Stimulated activated CD4-positive, alpha-beta T cell treated with anti-CD3 and anti-CD28 coated beads, TNF-alpha, amount 100 ng/mL, for 48 hours (primary cell): Measurements from ENCODE around the gene PRR14L.
"Not testable (repeated sequence)": the region's sequence is repeated elsewhere in the genome, so short reads cannot be mapped to it uniquely, and the experiment has no call there.

Experiments used
- DNase-seq, 3 donors: peaks; one replicate each; pipeline ENCODE4 v3.0.0-alpha.2; 2020; ENCODE audit warnings: low read depth in 3 of 3

The PRR14L gene

DNA sequence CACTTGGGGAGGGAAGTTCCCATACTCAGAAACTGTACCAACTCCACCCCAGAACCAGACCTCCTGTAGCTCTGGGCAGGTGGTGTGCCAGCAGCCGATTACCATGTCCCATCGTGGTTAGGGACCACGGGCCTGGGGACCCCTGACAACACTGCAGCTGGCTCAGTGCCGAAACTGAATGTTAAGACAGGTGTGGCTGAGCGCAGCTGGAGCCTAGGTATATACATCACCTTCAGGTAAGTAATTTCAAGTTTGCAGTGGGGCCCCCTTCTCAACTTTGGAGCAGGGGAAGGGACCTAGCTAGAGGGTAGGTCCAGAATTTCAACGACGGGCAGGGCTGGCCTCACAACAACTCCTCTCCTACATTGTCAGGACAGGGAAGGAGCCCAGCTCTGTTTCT, 67.2 kb downstream of the PRR14L start:
- DNase-seq: no peak

DNA sequence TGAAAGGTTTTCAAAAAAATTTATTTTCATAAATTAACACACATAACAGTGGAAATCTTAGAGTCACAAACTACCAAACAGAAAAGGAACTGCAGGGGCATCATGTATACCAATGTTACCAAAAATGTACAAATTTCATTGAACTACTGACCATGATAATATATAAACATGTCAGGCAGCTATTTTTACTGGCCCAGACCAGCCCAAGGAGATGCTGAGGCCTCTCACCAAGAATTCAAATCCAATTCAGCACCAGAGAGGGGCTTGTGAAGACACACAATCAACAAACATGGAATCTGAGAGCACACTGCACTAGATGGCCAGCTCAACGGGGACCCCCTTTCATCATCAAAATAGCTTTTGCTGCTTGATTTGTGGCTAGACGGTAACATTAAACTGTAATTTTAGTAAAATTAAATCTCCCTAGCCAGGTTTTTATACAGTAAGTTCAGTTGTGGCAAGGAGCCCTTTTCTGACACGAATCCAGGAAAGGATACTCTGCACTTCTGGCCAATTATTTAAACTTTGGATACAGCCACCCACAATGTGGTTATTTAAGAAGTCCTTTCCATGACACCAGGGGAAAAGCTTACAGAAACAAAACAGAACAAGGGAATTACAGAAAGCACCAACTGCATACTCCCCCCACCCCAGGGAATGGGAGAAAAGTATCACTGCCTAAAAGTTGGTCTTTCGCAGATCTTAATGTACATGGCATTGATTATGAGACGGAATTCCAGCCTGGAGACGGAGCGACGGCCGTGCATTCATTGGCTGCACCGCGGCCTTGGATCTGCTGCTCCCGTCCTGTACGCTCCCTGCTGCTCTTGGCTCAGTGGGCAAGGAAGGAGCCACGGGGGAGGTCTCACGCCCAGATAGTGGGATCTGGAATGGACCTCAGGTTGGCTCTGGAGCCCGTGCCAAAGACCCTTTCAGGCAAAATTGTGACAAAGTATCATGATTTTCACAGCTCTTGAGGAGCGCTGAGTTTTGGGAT, 68.3 kb downstream of the PRR14L start:
- no peak for DNase-seq

DNA sequence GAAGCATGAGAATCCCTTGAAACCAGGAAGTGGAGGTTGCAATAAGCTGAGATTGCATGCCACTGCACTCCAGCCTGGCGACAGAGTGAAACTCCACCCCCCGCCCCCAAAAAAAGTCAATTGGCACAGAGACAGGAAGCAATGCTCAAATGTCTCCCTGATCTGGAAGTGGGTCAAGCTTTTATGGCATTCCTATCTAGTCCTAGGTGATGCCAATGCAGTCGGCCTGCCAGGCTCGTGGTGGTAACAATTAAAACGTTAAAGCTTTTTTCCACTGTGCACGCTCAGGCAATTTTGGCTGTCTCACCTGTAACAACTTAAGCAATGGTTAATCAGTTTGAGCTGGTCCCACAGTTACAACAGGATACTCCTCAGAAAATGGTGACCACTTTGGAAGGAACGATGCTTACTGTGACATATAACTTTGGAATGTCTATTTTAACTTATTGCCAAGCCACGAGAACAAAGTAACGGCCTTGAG, 69.0 kb downstream of the PRR14L start:
- DNase-seq: no peak

DNA sequence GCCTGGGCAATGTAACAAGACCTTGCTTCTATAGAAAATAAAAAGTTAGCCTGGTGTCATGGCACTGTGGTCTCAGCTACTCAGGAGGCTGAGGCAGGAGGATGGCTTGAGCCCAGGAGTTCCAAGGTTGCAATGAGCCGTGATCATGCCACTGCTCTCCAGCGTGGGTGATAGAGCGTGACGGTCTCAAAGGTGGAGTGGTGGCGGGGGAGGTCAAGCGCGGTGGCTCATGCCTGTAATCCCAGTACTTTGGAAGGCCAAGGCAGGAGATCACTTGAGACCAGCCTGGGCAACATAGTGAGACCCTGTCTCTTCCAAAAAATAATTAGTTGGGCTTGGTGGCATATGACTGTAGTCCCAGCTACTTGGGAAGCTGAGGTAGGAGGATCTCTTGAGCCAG, 71.2 kb downstream of the PRR14L start:
- no peak for DNase-seq

- DNase-seq: peak; percentile 88 to 93 (median 91)
These were observed 73.2 kb downstream of the PRR14L start for GRCh38 chr22:31676700-31677099.

DNA sequence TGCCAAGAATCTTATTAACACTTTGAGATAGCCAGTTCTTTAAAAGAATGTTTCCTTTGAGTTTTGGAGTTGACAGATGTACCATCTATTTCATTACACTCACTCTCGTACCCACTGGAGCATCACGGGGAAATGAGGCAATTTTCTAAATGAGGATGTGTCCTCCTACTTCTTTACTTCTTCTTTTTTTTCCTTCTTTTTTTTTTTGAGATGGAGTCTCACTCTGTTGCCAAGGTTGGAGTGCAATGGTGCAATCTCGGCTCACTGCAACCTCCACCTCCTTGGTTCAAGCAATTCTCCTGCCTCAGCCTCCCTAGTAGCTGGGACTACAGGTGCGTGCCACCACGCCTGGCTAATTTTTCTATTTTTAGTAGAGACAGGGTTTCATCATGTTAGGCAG, 75.7 kb downstream of the PRR14L start:
- DNase-seq: not testable (repeated sequence)

GRCh38 chr22:31668849-31669248, 81.1 kb downstream of the PRR14L start:
- DNase-seq: not testable (repeated sequence)

GRCh38 chr22:31662668-31663037, 87.3 kb downstream of the PRR14L start:
- no peak for DNase-seq

DNA sequence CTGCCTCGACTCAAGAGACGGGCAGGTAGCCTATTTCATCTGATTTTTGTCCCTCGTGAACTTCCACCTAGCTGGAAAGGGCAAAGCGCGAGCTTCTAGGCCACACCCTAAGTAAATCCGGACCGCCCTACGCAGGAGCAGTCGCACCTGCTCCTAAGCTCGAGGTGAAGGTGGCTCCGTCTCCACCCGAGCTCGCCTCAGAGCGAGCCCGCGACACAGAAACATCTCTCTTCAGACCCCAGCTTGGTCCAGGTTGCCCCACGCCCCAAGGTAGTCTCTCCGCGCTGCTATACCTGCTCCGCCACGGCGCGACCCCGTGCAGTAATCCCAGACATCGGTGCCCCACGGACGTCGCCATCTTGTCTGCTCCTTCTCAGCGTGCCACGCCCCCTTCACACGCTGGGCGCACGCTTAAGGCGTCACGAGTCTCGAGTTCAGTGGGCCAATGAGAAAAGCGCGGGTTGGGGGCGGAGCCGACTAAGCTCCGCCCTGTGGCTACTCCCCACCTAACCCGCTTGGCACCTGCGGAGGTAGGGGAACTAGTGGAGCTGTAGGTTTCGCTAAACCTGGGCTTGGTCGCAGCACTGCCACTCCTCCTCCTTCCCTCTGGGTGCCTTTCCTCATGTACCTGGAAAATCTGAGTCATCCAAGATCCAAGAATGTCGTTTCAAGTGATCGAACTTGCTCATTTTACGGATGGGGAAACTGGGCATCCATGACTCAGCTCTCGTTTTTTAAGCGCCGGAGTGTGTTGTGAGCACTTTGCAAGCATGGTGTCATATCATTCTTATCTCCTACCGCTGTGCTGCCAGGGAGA, 87.9 kb downstream of the PRR14L start, which contains the start of gene PISD:
Gene PISD, minus strand, starts transcription at position 365 of the 817 bp plus-strand sequence. Its CDS starts 7 bp downstream, at position 358.
- peak; percentile 93 to 94 (median 94) for DNase-seq

DNA sequence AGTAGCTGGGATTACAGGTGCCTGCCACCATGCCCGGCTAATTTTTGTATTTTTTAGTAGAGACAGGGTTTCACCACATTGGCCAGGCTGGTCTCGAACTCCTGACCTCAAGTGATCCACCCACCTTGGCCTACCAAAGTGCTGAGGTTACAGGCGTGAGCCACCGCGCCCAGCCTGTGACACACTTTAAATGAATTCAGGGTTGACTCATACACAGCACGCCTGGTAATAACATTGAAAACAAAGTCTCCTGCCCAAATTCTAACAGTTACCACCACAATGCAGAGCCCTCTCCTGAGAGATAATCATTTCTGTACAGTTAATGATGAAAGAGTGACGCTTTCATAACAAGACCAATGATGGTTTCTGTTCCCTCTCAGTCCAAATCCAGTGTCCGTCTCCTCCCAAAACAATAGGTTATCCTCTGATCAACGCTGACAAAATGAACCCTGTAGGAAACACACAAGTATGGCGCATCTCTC, 89.0 kb downstream of the PRR14L start:
- peak; percentile 27 to 44 (median 39) for DNase-seq

DNA sequence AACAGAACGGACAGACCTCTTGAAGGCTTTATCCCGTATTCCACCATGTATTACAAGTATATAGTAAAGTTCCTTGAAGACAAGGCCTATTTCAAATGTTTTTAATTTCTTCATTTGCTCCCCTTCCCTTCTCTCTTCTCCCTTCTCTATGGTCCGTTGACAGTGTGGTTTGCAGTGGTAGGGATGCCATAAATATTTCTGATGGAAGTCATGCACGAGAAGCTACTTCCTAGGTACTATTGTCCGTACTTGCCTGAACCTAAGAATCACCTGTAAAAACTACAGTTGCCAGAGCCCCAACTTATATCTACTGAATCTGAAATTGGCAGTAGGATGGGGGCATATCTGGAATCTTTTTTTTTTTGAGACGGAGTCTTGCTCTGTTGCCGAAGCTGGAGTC, 90.7 kb downstream of the PRR14L start:
- no peak for DNase-seq

GRCh38 chr22:31654408-31654807, 95.5 kb downstream of the PRR14L start:
- DNase-seq: no peak

GRCh38 chr22:31653944-31654343, 96.0 kb downstream of the PRR14L start:
- DNase-seq: no peak

GRCh38 chr22:31652911-31653684, 96.8 kb downstream of the PRR14L start:
- DNase-seq: no peak

- DNase-seq: no peak
These were observed 97.8 kb downstream of the PRR14L start for GRCh38 chr22:31652088-31652487.

DNA sequence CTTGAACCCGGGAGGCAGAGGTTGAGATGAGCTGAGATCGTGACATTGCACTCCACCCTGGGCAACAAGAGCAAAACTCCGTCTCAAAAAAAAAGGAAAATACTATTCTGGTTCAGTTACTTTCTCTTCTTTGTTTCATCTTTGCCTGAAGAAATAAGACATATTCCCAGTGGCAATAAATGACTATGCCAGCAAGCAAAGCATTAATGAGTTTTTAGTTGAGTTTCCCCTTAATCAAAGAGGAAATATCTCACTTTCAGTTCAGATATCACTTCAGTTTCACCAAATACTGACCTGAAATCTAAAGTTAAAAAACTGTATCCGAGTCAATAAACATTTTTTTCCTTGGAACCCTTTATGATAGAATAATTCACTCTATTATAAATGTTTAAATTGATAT, 98.3 kb downstream of the PRR14L start:
- no peak for DNase-seq

DNA sequence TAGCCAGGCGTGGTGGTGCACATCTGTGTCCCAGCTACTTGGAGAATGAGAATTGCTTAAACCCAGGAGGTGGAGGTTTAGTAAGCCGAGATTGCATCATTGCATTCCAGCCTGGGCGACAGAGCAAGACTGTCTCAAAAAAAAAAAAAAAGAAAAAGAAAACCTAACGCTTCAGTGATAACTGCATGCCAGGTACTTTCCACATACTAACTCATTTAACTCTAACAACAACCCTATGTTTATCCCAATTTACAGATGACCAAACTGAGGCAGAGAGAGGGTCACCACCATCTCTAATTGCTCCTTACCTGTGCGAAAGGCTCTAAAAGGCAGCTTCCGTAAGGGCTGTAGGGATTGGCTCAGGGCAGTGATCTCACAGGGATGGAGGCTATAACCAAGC, 99.5 kb downstream of the PRR14L start:
- no peak for DNase-seq

- no peak for DNase-seq
These were observed 102.2 kb downstream of the PRR14L start for GRCh38 chr22:31647523-31648320.

DNA sequence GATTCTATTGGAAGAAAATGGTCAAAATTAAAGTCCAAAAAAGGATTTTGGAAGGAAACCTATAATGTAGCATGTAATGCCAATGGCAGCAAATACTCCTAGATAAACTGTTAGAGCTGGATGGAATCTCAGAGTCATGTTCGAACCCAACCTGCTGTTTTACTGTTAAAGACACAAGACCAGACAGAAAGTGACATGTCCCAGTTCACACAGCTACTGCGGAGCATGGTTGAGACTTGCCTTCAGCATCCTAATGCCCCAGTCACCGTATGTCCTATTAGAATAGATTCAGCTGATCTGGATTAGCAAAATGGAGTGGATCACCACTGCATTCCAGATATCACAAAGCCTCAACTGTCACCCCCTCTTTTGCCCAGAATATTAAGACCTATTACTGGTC, 102.9 kb downstream of the PRR14L start:
- no peak for DNase-seq

GRCh38 chr22:31646186-31647019, 103.5 kb downstream of the PRR14L start:
- DNase-seq: no peak
